Measurements from ENCODE around the gene EXTL1.
"Not testable (repeated sequence)": the region's sequence is repeated elsewhere in the genome, so short reads cannot be mapped to it uniquely, and the experiment has no call there.

The EXTL1 gene

GRCh38 chr1:26021647-26022403, at the start of gene EXTL1:
Gene EXTL1, plus strand, starts transcription at chr1:26021775. Its CDS starts 872 bp downstream, at chr1:26022647.
- FAIRE-seq = peak; percentile 33

- FAIRE-seq = no peak
Observed at GRCh38 chr1:25971811-25972180, 49.8 kb upstream of the EXTL1 start.

- no peak for FAIRE-seq
Observed at GRCh38 chr1:25973610-25974321, 47.8 kb upstream of the EXTL1 start.

GRCh38 chr1:25977801-25978200, 43.8 kb upstream of the EXTL1 start:
- no peak for FAIRE-seq

GRCh38 chr1:25978403-25978802, 43.2 kb upstream of the EXTL1 start:
- FAIRE-seq = no peak

- FAIRE-seq = no peak
Observed at GRCh38 chr1:25979210-25979609, 42.4 kb upstream of the EXTL1 start.

- no peak for FAIRE-seq
Observed at GRCh38 chr1:25985171-25985570, 36.4 kb upstream of the EXTL1 start.

GRCh38 chr1:25985670-25986069, 35.9 kb upstream of the EXTL1 start:
- no peak for FAIRE-seq

GRCh38 chr1:25986773-25987172, 34.8 kb upstream of the EXTL1 start:
- not testable (repeated sequence) for FAIRE-seq

- no peak for FAIRE-seq
Observed at GRCh38 chr1:25987951-25988350, 33.6 kb upstream of the EXTL1 start.

GRCh38 chr1:25989440-25990234, 31.9 kb upstream of the EXTL1 start:
- no peak for FAIRE-seq

GRCh38 chr1:25990251-25990650, 31.3 kb upstream of the EXTL1 start:
- FAIRE-seq = no peak

- no peak for FAIRE-seq
Observed at GRCh38 chr1:25990702-25991395, 30.7 kb upstream of the EXTL1 start.

GRCh38 chr1:25991937-25992688, 29.5 kb upstream of the EXTL1 start:
- FAIRE-seq = no peak

- no peak for FAIRE-seq
Observed at GRCh38 chr1:25992689-25993171, 28.8 kb upstream of the EXTL1 start.

GRCh38 chr1:25993197-25993951, 28.2 kb upstream of the EXTL1 start:
- FAIRE-seq = no peak

- FAIRE-seq = no peak
Observed at GRCh38 chr1:25994402-25995150, 27.0 kb upstream of the EXTL1 start.

GRCh38 chr1:25996966-25997827, 24.4 kb upstream of the EXTL1 start:
- FAIRE-seq = no peak

All from endometrium (tissue), 2 donors.